Measurements from ENCODE around the gene CLASRP.

CLASRP gene

DNA sequence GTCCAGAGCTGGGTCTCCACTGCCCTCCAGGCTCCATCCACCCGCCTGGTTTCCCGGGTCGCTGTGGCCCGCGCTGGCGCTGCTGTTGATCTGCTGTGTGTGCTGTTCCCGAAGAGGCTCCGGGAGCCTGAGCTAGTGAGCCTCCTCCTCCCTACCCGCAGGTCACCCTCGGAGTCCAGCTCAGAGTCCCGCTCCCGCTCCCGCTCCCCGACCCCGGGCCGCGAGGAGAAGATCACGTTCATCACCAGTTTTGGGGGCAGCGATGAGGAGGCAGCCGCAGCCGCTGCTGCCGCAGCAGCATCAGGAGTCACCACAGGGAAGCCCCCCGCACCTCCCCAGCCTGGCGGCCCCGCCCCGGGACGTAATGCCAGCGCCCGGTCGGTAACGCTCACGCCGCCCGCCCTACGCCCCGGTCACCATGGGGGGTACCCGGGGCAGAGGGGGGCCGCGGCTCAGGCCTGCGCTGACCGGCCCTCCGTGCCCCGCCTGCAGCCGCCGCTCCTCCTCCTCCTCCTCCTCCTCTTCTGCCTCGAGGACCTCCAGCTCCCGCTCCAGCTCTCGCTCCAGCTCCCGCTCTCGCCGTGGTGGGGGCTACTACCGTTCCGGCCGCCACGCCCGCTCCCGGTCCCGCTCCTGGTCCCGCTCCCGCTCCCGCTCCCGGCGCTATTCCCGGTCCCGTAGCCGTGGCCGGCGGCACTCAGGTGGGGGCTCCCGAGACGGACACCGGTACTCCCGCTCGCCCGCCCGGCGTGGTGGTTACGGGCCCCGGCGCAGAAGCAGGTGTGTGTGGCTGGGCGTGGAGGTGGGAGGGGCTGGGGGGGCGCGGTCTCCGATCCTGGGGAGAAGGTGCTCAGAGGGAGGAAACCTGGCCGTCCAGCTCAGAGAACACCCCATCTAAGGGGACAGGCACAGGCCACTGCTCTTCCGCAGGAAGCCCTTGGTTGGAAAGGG lies 25.3 kb downstream of the CLASRP start:
- DNase-seq (ENCODE audit: low spot score), result no peak

DNA sequence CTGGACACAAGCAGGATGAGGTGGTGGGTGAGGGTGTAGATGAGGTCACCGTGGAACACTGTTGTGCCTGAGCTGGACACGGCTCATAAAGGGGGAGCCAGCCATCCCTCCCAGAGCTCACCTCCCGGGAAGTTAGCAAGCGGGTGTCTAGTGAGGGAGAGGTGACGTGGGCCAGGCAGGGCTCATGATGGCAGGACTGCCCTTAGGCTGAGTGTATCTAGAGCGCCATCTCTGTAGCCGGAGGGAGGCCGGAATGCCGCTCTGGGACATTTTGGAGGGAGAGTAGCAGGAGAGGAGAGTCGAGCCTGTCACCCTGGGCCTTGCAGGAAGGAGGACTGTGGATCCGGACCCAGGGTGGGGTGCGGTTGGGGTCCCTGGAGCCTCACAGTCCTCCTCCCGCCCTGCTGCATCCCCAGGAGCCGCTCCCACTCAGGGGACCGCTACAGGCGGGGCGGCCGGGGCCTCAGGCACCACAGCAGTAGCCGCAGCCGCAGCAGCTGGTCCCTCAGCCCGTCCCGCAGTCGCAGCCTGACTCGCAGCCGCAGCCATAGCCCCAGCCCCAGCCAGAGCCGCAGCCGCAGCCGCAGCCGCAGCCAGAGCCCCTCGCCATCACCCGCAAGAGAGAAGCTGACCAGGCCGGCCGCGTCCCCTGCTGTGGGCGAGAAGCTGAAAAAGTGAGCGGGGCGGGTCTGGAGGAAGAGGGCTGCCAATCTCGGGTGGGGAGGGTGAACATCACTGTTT lies 28.2 kb downstream of the CLASRP start:
- DNase-seq (ENCODE audit: low spot score), result no peak

DNA sequence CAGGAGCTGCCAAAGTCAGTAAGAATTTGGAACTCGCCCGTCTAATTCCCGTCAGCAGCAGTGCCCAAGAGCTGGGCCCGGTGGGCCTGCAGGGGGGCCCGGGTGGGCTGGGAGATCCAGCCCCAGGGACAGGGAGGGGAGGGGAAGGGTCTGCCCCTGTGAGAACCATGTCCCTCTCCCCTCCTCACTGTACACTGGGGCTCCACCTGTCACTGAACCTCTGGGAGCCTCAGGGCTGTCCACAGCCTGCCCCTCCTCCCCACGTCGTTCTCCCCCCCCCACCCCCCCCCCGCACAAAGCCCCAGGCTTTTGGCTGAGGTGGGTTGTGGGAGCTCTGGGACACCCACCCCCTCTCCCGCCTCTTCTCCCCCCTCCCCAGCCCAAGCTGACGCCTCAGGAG lies 29.2 kb downstream of the CLASRP start:
- DNase-seq (ENCODE audit: low spot score), result no peak

DNA sequence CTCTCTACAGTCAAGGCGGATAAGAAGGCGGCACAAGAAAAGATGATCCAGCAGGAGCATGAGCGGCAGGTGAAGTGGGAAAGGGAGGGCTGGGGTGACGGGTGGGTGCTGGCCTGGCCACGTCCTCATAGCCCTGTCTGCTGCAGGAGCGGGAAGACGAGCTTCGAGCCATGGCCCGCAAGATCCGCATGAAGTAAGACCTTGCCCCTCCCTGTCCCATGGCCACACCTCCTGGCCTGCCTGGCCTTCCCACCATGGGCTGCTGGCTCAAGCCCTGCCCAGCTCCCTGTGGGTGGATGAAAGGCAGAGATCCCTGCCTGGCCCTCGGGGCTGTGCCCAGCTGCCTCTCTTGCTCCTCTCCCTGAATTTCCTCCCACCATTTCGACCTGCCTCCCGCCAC lies 30.2 kb downstream of the CLASRP start:
- no peak for DNase-seq (ENCODE audit: low spot score)

DNA sequence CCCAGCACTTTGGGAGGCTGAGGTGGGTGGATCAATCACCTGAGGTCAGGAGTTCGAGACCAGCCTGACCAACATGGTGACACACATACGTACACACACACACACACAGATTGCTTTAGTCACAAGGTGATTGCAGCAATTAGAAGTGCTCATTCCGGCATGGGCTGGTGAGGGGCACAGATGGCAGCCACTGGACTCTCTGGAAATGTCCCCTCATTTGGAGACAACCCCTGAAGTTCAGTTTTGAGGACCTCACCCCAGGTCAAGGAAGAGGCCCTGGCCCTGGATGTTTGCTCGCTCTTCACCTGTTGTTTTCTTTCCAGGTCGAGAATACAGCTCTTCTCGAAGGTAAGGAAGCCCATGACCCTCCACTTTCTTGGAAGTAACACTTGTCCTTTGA lies 31.4 kb downstream of the CLASRP start:
- DNase-seq (ENCODE audit: low spot score), result no peak

DNA sequence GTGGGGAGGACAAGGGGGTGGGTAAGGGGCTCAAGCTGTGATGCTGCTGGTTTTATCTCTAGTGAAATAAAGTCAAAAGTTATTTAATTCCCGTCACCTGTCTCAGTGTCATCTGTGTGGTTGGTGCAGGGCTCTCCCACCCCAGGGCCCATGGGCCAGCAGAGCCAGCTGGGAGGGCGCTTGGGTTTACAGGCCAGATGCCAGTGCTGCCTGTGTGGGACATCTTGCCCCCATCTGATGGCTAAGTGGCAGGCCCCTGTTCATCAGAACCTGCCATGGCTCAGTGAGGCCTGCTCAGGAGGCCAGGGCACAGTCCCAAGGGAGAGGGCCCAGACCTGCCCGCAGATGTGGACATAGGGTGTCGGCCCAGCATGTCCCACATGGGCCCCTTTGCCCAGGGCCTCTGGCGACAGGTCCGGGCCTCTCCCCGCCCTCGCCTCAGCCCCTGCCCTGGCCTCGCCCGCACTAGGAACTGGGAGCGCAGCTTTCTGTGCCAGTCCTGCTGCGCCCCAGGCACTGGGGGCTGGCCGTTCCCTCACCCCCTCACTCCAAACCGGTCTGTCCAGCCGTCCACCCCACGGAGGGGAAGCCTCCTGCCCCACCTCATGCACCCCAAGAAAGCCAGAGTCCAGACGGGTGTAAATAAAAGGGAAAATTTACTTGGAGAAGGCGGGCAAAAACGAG lies 32.2 kb downstream of the CLASRP start:
- no peak for DNase-seq (ENCODE audit: low spot score)

DNA sequence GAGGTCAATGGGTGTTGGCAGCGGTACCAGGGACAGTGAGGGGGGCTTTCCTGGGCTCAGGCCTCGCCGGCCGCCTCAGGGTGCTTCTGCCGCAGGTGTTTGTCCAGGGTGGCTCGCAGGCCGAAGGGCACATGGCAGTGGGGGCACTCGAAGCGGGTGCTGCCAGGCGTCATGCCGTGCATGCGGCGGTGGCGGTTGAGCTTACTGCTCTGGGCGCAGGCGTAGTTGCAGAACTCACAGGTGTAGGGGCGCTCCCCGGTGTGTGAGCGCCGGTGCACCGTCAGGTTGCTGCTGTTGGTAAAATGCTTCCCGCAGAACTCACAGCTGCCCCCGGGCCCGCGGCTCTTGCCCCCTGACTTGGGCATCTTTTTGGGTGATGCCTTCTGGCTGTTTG lies 32.7 kb downstream of the CLASRP start:
- no peak for DNase-seq (ENCODE audit: low spot score)

DNA sequence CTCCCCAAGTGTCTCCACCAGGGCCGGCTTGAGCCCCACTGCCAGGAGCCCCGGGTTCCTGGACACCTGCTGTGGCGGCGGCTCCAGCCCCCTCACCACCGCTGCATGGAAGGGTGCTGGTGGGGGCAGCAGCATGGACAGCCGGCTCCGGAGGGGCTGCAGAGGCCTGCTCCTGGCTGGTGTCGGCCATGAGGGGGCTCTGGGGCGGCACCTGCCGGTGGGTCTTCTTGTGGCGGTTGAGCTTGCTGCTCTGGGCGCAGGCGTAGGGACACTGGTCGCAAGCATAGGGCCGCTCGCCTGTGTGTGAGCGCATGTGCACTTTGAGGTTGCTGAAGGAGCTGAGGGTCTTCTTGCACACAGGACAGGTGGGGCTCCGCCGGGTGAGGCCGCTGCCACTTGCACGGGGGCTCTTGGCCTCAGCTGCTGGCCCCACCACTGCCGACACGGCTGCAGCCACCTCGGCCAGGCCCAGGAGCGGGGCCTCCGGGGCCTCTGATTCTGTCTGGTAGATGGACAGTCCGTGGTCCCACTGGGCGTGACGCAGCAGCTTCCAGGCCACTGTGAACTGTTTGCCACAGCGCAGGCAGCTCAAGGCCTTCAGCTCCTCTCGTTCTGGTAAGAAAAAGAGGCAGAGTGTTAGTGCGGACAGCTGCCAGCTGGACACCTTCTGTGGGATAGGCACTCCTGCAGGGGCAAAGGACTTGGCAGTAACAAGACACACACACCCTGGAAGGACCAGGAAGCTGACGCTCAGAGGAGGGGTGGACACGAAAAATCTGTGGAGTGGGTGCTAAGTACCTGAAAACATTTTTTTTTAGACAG lies 33.3 kb downstream of the CLASRP start:
- DNase-seq (ENCODE audit: low spot score), result no peak

DNA sequence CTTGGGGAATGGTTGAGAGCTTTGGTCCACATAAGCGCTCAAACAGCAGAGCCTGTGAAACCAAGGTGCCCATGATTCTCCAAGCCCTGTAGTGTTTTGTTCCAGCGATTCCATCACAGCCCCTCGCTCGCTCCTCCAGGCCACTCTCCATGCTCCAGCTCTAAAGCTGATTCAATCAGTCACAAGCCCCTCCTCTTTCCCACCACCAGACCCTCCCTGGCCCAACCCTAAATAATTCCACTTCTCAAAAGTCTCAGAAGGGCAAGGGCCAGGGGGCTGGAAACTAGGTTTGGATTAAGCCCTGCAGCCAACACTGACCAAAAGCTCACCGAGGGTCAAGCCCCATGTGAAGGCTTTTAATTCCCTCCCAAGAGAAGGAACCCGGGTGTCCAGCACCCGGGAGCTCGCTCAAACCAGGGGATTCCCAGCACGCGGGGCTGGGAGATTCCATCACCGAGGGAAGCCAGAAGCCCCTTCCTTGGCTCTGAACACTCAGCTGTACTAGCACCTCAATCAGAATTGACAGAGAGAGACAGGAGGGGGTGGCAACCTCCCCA lies 36.0 kb downstream of the CLASRP start:
- DNase-seq (ENCODE audit: low spot score), result no peak

DNA sequence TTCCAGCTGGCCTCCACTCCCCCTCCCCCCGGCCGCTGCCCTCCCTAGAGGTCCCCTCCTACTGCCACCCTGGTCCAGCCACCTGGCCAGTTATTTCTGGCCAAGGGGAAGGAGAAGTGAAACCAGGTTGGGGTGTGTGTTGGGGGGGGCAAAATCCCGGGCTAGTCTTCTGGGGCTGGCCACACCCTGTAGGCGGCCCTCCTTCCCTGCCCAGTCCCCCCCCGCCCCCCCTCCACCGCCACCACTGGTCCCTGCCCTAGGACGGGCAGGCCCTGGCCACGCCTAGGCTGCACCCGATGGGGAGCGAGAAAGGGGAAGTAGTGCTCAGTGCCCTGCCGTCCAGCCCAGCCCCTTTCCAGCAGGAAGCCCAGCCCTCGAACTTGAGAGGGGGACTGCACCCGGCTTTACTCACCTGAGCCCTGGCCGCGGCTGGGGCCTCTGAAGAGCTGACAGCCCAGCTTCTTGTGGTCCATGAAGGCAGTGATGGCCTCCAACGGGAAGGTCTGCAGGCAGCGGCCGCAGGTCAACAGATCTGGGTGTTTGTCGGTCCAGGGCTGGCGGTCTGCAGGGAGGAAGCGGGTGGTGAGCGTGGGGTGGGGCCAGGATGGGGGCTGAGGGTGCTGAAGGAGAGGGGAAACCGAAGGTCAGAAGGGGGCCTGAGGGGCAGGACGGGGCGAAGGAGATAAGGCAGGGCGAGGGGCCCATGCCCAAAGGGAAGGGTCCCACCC lies 36.6 kb downstream of the CLASRP start:
- peak; percentile 52 for DNase-seq (ENCODE audit: low spot score)

DNA sequence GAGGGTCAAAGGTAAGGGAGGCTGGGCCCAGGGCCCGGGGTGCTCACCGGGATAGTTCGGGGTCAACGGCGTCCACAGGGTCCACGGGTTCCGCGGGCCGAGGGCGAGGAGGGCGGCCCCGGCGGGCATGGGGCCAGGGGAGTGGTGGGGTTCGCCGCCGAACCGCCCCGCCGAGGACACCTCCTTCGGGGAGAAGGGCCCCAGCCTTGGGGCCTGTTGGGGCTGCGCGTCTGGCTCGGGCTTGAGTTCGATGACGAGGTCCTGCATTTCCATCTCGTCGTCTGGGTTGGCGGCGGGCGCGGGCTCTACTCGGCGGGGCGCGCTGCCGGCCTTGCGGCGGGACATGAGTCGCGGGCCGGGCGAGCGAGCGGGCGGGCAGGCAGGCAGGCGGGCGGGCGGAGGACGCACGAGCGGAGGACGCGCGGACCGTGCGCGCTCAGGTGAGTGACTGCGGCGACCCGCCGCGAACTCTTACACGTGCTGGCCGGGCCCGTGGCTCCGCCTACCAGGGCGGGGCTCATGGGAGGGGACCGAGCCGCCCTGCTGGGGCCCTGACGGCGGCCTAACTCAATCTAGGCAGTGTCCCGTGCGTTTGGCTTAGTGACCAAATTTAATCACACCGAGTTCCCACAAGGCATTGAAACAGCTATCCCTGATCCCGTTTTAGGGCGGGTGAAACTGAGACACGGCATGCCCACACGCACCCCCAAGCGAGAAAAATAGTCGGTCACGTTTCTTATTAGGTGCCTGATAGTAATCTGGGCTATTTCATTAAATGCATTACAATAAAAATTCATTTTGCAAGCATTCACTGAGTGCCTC lies 37.4 kb downstream of the CLASRP start, which contains the start of gene ZNF296:
Gene ZNF296, minus strand, starts transcription at position 450 of the 822 bp plus-strand sequence. Its CDS starts 105 bp downstream, at position 345.
- DNase-seq (ENCODE audit: low spot score), result peak; percentile 79

DNA sequence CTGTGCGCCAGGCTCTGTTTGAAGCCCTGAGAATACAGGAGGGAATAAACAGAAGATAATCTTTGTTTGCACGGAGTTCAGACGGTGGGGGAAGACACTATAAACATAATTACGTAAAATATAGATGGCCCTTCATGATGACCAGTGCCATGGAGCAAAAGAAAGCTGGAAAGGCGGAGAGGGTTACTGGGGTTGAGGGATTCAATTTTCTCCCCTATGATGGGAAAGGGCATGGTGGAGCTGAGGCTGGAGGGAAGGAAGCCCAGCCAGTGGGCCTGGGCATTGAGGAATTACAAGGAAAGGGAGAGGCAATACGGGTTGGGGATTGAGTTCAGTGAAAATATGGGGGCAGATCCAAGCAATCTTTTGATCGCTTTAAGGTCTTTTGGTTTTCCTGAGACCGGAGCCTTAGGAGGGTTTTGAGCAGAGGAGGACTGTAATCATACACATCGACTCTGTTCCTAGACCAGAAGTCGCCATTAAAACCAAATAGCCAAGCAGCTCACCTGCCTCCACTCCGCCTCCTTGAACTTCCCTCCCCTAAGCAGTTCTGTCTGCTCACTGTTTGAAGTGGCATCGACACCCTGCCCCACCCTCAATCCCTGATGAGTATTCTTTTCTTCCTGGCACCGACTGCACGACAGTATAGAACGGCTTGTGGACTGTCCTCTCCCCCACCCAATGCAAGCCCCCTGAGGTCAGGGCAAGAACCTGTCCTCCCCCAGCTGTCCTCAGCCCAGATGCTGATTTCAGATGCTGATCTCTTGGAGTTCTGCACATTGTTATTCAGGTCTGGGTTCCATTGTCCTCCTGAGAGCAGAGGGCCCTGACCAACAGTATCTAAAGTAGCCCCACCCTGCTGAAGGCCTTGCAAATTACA lies 38.2 kb downstream of the CLASRP start:
- no peak for DNase-seq (ENCODE audit: low spot score)

DNA sequence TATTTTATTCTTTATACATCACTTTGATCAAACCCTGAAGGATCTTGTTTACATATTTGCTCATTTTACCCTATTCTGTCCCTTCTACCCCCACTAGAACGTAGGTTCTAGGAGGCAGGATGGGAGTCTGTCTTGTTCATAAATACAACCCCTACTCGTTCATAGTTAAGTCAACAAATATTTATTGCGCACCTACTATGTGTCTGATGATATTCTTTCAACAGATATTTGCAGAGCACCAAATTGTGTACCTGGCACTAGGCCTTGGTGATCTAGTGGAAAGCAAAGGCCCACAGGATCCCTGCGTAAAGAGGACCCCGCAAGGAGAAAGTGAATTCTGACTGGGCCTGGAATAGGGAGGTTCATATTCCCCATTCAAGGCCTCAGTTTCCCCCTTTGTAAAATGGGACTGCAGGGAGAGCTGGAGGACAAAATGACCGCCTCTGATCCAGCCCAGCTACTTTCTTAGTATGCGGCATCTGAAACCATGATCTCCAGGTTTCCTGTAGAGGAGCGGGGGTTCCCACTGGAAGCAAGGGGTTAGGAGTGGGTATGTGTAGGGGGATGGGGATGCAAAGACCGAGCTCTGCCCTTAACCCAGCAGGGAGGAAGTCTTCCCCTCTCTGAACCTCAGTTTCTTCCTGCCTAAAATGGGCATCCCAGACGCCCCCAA lies 39.7 kb downstream of the CLASRP start:
- no peak for DNase-seq (ENCODE audit: low spot score)

DNA sequence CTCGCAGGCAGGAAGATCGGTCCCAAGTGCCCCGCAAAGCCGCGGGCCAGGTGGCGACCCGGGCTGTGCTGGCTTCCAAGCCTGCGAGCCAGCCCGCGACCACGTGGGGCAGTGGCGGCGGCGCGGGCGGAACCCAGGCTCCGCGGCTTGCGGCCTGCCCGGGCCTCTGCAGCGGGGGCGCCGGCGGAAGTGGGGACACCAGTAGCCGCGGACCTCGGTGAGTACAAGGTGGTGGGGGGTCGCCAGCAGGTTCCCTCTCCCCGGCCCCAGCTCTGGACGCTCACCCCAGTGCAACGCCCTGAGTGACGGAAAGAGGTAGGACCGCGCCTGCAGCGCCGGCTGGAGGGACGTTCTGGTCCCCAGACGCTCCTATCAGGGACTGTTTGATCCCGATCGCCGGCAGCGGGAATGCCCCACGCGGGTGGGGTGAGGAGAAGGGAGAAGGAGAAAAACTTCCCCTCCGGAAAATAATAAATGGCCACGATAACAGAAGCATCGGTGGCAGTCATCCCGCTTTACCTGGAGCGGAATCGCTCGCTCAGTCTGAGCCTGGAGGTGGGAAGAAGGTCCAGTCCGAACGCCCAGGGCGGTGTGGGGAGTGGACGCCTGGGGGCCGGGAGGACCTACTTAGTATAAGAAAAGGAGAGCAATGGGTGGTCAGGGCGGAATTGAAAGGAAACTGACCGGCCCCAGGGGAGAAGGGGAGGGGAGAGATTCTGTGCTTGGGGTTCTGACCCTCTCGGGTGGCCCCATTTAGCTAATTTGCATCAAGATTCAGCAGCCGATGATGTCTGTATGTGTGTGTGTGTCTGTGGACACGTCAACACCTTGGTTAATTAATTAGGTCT lies 40.4 kb downstream of the CLASRP start, which contains the start of gene GEMIN7:
Gene GEMIN7, plus strand, starts transcription at position 198 of the 848 bp plus-strand sequence. CDS start 10,855 bp downstream, outside the sequence.
- DNase-seq (ENCODE audit: low spot score), result peak; percentile 68

DNA sequence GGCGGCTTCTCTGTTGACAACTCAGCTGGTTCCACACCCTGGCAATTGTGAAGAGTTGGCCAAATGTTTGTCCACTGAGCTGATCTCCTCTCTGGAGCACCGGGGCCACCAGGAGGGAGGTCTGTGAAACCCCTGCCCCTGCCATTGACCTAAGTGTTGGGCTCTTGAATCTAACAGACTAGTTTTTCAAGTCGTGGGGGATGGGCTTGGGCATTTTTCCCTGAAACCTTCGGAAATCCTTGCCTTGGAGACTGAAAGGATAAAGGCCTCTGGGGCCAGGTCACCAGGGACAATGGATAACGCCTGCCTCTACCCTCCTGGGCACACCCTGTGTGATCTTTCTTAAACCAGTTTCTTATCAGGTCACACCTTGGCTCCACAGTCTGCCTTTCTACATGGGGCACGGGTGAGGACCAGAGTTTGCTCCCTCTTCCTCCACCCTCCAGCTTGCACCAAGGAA lies 41.1 kb downstream of the CLASRP start:
- DNase-seq (ENCODE audit: low spot score), result peak; percentile 53

DNA sequence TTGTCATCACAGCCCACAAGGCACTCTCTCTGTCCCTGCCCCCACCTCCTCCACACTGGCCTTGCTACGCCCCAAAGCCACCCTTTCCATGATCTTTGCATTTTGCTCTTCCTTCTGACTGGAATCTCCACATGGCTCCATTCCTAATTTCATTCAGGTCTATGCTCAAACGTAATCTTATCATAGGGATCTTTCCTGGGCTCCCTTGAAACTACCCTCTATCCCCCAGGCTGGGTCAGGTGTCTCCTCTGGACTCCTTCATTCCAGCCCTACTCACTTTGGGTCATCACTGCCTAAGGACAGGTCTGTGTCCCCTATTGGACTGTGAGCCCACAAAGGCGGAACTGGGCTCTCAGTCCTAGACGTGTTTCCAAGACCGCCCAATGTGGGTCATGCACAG lies 43.3 kb downstream of the CLASRP start:
- no peak for DNase-seq (ENCODE audit: low spot score)

DNA sequence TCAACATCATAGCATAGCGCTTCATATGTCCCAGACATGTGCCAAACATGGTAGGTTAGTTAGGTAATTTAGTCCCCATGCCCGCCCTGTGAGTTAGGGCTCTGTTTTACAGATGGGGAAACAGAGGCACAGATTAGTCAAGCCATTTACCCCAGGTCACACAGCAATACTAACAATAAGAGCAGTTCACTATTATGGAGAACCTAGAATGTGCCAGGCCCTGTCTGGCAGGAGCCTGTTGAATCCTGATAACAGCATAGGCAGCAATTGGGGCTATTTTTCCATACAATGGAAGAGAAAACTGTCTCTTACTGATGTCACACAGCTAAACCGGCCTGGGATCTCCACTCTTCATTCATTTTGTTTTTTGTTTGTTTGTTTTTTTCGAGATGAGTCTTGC lies 47.6 kb downstream of the CLASRP start:
- no peak for DNase-seq (ENCODE audit: low spot score)
